SU-DHL-6 (cell line): Measurements from ENCODE around the gene DNAI2.

Experiments
- H2AFZ ChIP-seq: fragments of 200-600 bp; sonication (generic); 2 replicates; pipeline ENCODE4 v1.6.1; 2014; ENCODE audit warnings: low read depth, mild to moderate bottlenecking, moderate library complexity, mixed read lengths, antibody characterized with exemption, low read length; ENCODE audit not compliant: severe bottlenecking
- H3F3A ChIP-seq: fragments of 200-600 bp; shearing (Covaris generic); 2 replicates; pipeline ENCODE4 v1.6.0; 2016; ENCODE audit warnings: antibody characterized with exemption, mild to moderate bottlenecking; ENCODE audit not compliant: insufficient read depth
- H3K27ac ChIP-seq: fragments of 200-600 bp; sonication (generic); 2 replicates; pipeline ENCODE4 v1.5.1; 2016; ENCODE audit warnings: low read depth, mild to moderate bottlenecking, low read length, moderate library complexity, mixed read lengths
- H3K27me3 ChIP-seq: fragments of 200-600 bp; sonication (generic), shearing (Covaris generic); 2 replicates; pipeline ENCODE4 v1.6.0; 2014; ENCODE audit warnings: mild to moderate bottlenecking, low read length
- H3K36me3 ChIP-seq: fragments of 200-600 bp; sonication (generic); 2 replicates; pipeline ENCODE4 v1.6.1; 2014; ENCODE audit warnings: mild to moderate bottlenecking, low read length, mixed read lengths
- H3K4me2 ChIP-seq: fragments of 300-600, 200-600 bp; shearing (Covaris generic), sonication (generic); 2 replicates; pipeline ENCODE4 v1.6.0; 2014; ENCODE audit warnings: low read length, low read depth, mild to moderate bottlenecking; ENCODE audit not compliant: poor library complexity, severe bottlenecking
- H3K4me3 ChIP-seq: fragments of 200-600 bp; sonication (generic); 2 replicates; pipeline ENCODE4 v1.5.1; 2014; ENCODE audit warnings: antibody characterized with exemption, low read length, mild to moderate bottlenecking, mixed read lengths; ENCODE audit not compliant: insufficient read depth, poor library complexity, severe bottlenecking
- H3K79me2 ChIP-seq: fragments of 200-600 bp; sonication (generic); 2 replicates; pipeline ENCODE4 v1.6.1; 2014; ENCODE audit warnings: mild to moderate bottlenecking, low read length, moderate library complexity; ENCODE audit not compliant: insufficient read depth
- H3K9ac ChIP-seq: fragments of 200-600 bp; sonication (generic); 2 replicates; pipeline ENCODE4 v1.7.0; 2014; ENCODE audit warnings: mild to moderate bottlenecking, low read length
- H3K9me2 ChIP-seq: fragments of 200-600 bp; sonication (generic); replicated peaks from 2 replicates; pipeline ENCODE4 v1.6.1; 2014; ENCODE audit warnings: low read length; ENCODE audit not compliant: insufficient read depth
- H3K9me3 ChIP-seq: fragments of 200-600 bp; sonication (generic); 2 replicates; pipeline ENCODE4 v1.6.1; 2014; ENCODE audit warnings: low read length, mixed read lengths; ENCODE audit not compliant: insufficient read depth
- H4K20me1 ChIP-seq: fragments of 200-600 bp; sonication (generic); 2 replicates; pipeline ENCODE4 v1.6.1; 2014; ENCODE audit warnings: low read depth, mild to moderate bottlenecking, antibody characterized with exemption, low read length, moderate library complexity, mixed read lengths
- EZH2phosphoT487 ChIP-seq: fragments of 200-600 bp; sonication (generic), shearing (Covaris generic); conservative IDR thresholded peaks from 2 replicates; pipeline ENCODE4 v1.6.1; 2018; ENCODE audit warnings: mild to moderate bottlenecking, antibody characterized with exemption, low read length, moderate library complexity, mixed read lengths
- TF ChIP-seq, protein P1 (sequence below): fragments of 200-600 bp; sonication (generic); IDR thresholded peaks from one replicate; pipeline ENCODE4 v1.5.1; 2017; ENCODE audit warnings: antibody characterized with exemption, mild to moderate bottlenecking, low read length, moderate library complexity; ENCODE audit not compliant: insufficient read depth, poor library complexity, severe bottlenecking

The DNAI2 gene

DNA sequence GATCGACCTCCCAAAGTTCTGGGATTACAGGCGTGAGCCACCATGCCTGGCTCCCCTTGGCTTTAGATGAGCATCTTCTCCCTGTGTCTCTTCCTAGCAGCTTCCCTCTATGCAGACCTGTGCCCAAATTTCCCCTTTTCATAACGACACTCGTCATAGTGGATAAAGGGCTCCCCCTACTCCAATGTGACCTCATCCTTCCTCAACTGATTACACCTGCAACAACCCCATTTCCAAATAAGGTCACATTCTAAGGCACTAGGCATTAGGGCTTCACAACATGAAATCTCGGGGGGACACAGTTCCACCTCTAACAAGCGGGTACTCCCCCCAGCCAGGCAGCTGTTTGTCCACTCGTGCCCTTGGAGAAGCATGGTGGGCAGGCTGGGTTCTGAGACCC is 62.3 kb downstream of the DNAI2 start:
- H3K27me3 ChIP-seq = no peaks in the 10 kb centered on the region
- no peaks in the 10 kb centered on the region for H3K79me2 ChIP-seq
- H2AFZ ChIP-seq = no peak overlapping the region
- no peaks in the 10 kb centered on the region for H3K36me3 ChIP-seq
- no peak for TF ChIP-seq EZH2phosphoT487
- no peak overlapping the region for H3K9ac ChIP-seq
- H3F3A ChIP-seq = no peaks in the 10 kb centered on the region
- H3K4me2 ChIP-seq = no peak overlapping the region
- H4K20me1 ChIP-seq = no peaks in the 10 kb centered on the region
- no peaks in the 10 kb centered on the region for H3K9me2 ChIP-seq
- H3K9me3 ChIP-seq = no peaks in the 10 kb centered on the region
- no peak overlapping the region for H3K4me3 ChIP-seq
- no peak overlapping the region for H3K27ac ChIP-seq

DNA sequence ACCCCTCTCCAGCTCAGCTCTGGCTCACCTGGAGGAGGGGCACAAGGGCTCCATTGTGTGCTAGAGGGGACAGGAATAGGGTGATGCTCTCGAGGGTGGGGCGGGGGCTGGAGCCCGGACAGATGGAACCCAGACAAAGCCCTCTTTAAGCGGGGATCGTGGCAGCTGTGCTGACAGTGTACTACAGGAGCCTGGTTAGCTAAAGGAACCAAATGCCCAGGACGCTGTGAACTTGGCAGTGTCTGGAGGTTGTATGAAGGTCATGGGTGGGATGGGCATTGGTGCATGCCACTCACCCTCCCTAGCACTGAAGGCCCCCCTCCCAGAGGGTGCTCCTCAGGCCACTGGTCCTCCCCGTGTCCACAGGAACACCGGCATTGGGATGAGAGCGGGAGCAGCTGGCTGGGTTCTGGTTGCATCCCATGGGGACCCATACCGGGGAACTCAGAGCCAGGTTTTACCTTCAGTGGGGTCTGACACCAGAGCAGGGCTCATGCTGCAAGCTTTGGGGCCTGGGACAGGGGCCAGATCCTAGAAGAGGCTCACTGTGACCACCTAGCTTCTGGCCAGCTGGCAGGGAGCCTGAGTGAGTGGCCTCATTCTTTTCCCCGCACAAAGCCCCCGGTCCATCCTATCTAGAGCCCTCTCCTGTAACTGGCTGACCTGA is 63.9 kb downstream of the DNAI2 start:
- no peaks in the 10 kb centered on the region for H4K20me1 ChIP-seq
- no peak overlapping the region for H3K4me3 ChIP-seq
- no peaks in the 10 kb centered on the region for H3K27me3 ChIP-seq
- no peak overlapping the region for H3K9ac ChIP-seq
- H3K27ac ChIP-seq = no peak overlapping the region
- no peaks in the 10 kb centered on the region for H3F3A ChIP-seq
- no peaks in the 10 kb centered on the region for H3K36me3 ChIP-seq
- no peaks in the 10 kb centered on the region for H3K79me2 ChIP-seq
- TF ChIP-seq EZH2phosphoT487 = no peak
- TF ChIP-seq, protein P1, sequence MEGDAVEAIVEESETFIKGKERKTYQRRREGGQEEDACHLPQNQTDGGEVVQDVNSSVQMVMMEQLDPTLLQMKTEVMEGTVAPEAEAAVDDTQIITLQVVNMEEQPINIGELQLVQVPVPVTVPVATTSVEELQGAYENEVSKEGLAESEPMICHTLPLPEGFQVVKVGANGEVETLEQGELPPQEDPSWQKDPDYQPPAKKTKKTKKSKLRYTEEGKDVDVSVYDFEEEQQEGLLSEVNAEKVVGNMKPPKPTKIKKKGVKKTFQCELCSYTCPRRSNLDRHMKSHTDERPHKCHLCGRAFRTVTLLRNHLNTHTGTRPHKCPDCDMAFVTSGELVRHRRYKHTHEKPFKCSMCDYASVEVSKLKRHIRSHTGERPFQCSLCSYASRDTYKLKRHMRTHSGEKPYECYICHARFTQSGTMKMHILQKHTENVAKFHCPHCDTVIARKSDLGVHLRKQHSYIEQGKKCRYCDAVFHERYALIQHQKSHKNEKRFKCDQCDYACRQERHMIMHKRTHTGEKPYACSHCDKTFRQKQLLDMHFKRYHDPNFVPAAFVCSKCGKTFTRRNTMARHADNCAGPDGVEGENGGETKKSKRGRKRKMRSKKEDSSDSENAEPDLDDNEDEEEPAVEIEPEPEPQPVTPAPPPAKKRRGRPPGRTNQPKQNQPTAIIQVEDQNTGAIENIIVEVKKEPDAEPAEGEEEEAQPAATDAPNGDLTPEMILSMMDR = no peak
- H2AFZ ChIP-seq = no peak overlapping the region
- H3K9me3 ChIP-seq = no peaks in the 10 kb centered on the region
- H3K4me2 ChIP-seq = no peak overlapping the region
- no peaks in the 10 kb centered on the region for H3K9me2 ChIP-seq

DNA sequence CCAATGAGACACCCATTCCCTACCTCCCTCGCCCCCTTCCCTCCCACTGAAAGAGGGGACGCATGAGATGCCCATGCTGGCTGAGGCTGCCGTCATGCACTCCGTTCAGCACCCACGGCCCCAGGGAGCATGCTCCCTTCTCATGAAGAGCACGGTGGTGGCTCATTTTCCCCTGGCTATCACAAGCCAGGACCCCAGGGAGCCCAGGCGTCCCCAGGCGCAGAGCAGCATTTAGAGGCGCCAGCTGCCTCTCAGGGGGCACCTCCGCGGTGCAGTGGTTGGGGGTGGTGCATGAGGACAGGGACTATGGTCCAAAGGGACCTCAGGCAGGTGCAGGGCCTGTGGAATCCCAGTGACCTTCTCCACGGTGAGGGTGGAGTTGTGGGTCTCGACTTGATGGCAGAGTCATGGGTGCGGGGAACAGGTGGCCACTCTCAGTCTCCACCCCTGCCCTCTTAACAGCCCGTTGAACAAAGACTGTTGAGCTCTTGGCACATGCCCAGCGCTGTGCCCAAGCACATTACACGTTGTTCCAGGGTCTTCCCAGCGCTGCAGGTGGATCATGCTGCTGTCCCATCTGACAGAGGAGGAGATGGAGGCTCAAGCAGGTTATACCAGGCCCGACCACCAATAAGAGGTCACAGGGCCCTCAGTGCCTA is 65.6 kb downstream of the DNAI2 start:
- Histone ChIP-seq H4K20me1 (no peaks in the 10 kb centered on the region), H3K27ac (no peak overlapping the region), H3K27me3 (no peaks in the 10 kb centered on the region), H3K9me2 (no peaks in the 10 kb centered on the region), H3K9ac (no peak overlapping the region), H3K36me3 (no peaks in the 10 kb centered on the region), H3F3A (no peaks in the 10 kb centered on the region), H3K9me3 (no peaks in the 10 kb centered on the region), H3K4me3 (no peak overlapping the region), H3K4me2 (no peak overlapping the region), H2AFZ (no peak overlapping the region), H3K79me2 (no peaks in the 10 kb centered on the region)
- TF ChIP-seq, protein P1 = no peak
- no peak for TF ChIP-seq EZH2phosphoT487

DNA sequence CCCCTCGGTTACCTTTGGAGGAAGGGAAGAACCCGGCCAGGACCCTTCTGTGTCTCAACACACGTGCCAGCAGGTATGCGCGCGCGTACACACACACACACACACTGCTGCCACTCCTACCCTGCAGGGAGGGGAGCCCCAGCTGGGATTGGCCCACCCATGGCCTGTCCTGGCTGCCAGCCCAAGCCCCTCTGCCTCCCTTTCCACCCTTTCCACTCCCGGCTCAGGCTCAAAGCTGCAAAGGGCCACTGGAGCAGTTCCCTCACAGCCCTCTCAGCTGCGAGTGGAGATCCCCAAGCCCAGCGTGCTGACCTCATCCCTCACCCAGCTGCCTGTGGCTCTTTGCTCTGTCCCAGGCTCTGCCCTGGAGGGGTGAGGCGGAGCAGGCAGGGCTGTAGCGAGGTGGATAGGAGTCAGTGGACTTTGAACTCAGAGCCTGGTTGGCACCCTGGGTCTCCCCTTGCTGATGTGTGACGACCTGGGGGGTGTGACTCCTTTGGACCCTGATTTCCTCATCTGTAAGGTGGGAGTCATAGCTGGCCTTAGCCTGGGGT is 66.5 kb downstream of the DNAI2 start:
- H3F3A ChIP-seq = no peaks in the 10 kb centered on the region
- H3K79me2 ChIP-seq = no peaks in the 10 kb centered on the region

More for the DNA sequence above, 66.5 kb downstream of the DNAI2 start:
- Histone ChIP-seq H3K27me3 (no peaks in the 10 kb centered on the region), H3K36me3 (no peaks in the 10 kb centered on the region), H3K4me3 (no peak overlapping the region), H3K9ac (no peak overlapping the region), H3K9me3 (no peaks in the 10 kb centered on the region), H4K20me1 (no peaks in the 10 kb centered on the region), H2AFZ (no peak overlapping the region), H3K9me2 (no peaks in the 10 kb centered on the region), H3K27ac (no peak overlapping the region), H3K4me2 (no peak overlapping the region)
- no peak for TF ChIP-seq EZH2phosphoT487
- TF ChIP-seq, protein P1 = no peak
